ENCODE measurements around the gene RRP15. TPM values are rescaled to one million over a fixed set of nuclear protein-coding genes. Genes with fewer than 3 reads are reported as not detected.

RRP15 gene
- total RNA-seq, 1 experiment from 2014 or later = 25.5 TPM

DNA sequence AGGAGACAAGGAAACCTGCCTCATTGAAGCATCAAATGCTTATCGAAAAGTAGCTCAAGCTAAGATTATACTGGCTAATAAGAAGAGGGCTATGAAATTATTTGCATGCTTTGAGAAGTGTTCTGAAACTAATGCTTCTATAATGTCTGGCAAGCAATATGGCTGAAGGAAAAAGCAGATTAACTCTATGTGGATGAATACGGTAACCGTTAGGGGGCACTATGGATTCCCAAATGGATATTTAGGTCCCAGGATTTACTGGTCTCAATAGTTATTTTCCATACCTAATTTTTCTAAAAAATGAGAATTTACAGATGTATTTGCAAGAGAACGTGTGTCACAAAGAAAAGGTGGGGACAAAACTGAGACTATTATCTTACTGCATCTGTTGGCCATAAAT, 34.6 kb upstream of the RRP15 start:
- no peaks in the 10 kb centered on the region for H3K9me2 ChIP-seq (ENCODE audit: insufficient read depth)
- DNase-seq (ENCODE audit: low read depth, low spot score) = no peak
- no peak overlapping the region for H3K4me3 ChIP-seq (replicated peaks in 1 of 2; ENCODE audit: low read depth in 1 of 2, low read length in 2 of 2)
- TF ChIP-seq EZH2phosphoT487 (IDR thresholded peaks at IDR 0.05; ENCODE audit: borderline replicate concordance) (no peak), ELF1 (IDR thresholded peaks at IDR 0.05; ENCODE audit: borderline replicate concordance, low read depth) (no peak), SRF (IDR thresholded peaks at IDR 0.05; ENCODE audit: low read depth) (no peak), CBX3 (IDR thresholded peaks at IDR 0.05; ENCODE audit: low read depth) (no peak), POLR2A (IDR thresholded peaks at IDR 0.05; ENCODE audit: borderline replicate concordance, extremely low read depth, insufficient read depth, insufficient read length) (no peak), POLR2AphosphoS5 (IDR thresholded peaks at IDR 0.05; ENCODE audit: low read depth, low read length) (no peak)
- TF ChIP-seq, protein P1, sequence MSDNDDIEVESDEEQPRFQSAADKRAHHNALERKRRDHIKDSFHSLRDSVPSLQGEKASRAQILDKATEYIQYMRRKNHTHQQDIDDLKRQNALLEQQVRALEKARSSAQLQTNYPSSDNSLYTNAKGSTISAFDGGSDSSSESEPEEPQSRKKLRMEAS (IDR thresholded peaks at IDR 0.05) = no peak
- TF ChIP-seq, protein P2, sequence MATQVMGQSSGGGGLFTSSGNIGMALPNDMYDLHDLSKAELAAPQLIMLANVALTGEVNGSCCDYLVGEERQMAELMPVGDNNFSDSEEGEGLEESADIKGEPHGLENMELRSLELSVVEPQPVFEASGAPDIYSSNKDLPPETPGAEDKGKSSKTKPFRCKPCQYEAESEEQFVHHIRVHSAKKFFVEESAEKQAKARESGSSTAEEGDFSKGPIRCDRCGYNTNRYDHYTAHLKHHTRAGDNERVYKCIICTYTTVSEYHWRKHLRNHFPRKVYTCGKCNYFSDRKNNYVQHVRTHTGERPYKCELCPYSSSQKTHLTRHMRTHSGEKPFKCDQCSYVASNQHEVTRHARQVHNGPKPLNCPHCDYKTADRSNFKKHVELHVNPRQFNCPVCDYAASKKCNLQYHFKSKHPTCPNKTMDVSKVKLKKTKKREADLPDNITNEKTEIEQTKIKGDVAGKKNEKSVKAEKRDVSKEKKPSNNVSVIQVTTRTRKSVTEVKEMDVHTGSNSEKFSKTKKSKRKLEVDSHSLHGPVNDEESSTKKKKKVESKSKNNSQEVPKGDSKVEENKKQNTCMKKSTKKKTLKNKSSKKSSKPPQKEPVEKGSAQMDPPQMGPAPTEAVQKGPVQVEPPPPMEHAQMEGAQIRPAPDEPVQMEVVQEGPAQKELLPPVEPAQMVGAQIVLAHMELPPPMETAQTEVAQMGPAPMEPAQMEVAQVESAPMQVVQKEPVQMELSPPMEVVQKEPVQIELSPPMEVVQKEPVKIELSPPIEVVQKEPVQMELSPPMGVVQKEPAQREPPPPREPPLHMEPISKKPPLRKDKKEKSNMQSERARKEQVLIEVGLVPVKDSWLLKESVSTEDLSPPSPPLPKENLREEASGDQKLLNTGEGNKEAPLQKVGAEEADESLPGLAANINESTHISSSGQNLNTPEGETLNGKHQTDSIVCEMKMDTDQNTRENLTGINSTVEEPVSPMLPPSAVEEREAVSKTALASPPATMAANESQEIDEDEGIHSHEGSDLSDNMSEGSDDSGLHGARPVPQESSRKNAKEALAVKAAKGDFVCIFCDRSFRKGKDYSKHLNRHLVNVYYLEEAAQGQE (IDR thresholded peaks at IDR 0.05; ENCODE audit: low read depth) = no peak
- TF ChIP-seq, protein P3, sequence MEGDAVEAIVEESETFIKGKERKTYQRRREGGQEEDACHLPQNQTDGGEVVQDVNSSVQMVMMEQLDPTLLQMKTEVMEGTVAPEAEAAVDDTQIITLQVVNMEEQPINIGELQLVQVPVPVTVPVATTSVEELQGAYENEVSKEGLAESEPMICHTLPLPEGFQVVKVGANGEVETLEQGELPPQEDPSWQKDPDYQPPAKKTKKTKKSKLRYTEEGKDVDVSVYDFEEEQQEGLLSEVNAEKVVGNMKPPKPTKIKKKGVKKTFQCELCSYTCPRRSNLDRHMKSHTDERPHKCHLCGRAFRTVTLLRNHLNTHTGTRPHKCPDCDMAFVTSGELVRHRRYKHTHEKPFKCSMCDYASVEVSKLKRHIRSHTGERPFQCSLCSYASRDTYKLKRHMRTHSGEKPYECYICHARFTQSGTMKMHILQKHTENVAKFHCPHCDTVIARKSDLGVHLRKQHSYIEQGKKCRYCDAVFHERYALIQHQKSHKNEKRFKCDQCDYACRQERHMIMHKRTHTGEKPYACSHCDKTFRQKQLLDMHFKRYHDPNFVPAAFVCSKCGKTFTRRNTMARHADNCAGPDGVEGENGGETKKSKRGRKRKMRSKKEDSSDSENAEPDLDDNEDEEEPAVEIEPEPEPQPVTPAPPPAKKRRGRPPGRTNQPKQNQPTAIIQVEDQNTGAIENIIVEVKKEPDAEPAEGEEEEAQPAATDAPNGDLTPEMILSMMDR (IDR thresholded peaks at IDR 0.05 in 2 of 3, conservative IDR thresholded peaks at IDR 0.05 in 1 of 3; ENCODE audit: borderline replicate concordance in 1 of 3, insufficient read depth in 1 of 3, low read depth in 2 of 3, low read length in 2 of 3) = no peak
- ChIA-PET POLR2A (no interaction called here), CTCF (interaction anchor here (1.0 kb wide), 1 partner anchor 9 kb away, joined by 4 read pairs; no protein-coding TSS in a partner anchor), RAD21 (ENCODE audit: low non-redundant PET in 1 of 2, low total read pairs in 2 of 2, uncharacterized antibody in 2 of 2, unreplicated experiment in 2 of 2) (no interaction called here)
- H4K20me1 ChIP-seq (ENCODE audit: insufficient read depth) = no peaks in the 10 kb centered on the region
- BruUV-seq (replicated peaks) = no TSS peak
- intact Hi-C loops (cut with micrococcal nuclease) = no loop called here
- no peak overlapping the region for H3K27ac ChIP-seq (ENCODE audit: low read depth, low read length)
- H3K79me2 ChIP-seq (ENCODE audit: insufficient read depth, low read length) = no peaks in the 10 kb centered on the region
- no peak overlapping the region for H3K4me2 ChIP-seq (ENCODE audit: low read length)
- no peaks in the 10 kb centered on the region for H3K36me3 ChIP-seq (ENCODE audit: control insufficient read depth in 1 of 2, insufficient read depth in 2 of 2, low read length in 2 of 2)
- ATAC-seq = no peak
- H3K9me3 ChIP-seq (ENCODE audit: control insufficient read depth in 1 of 2, insufficient read depth in 1 of 2, low read depth in 1 of 2, low read length in 2 of 2) = no peaks in the 10 kb centered on the region
- no peaks in the 10 kb centered on the region for H3K4me1 ChIP-seq (ENCODE audit: control insufficient read depth in 1 of 2, insufficient read depth in 2 of 2, low read length in 2 of 2)
- H3K9ac ChIP-seq (ENCODE audit: low read length) = no peak overlapping the region
- no peak overlapping the region for H2AFZ ChIP-seq (ENCODE audit: low read depth, low read length, poor library complexity, severe bottlenecking)
- H3K27me3 ChIP-seq (ENCODE audit: insufficient read depth, low read length) = no peaks in the 10 kb centered on the region; the same call in 1 of the 2 replicates
